Measurements from ENCODE around the gene GBA2.

GBA2 gene

GRCh38 chr9:35759795-35760194 lies 10.8 kb upstream of the GBA2 start:
- TF ChIP-seq CTBP1 (IDR thresholded peaks at IDR 0.05; ENCODE audit: borderline replicate concordance): no peak
- TF ChIP-seq SUZ12 (IDR thresholded peaks at IDR 0.05): no peak
- peak; percentile 51 for TF ChIP-seq PKNOX1 (IDR thresholded peaks at IDR 0.05)
- no peak for DNase-seq (ENCODE audit: extremely low spot score)
- CTCF ChIA-PET: no interaction called here
- POLR2A ChIA-PET: no interaction called here

- no peak for TF ChIP-seq LEF1 (IDR thresholded peaks at IDR 0.05; ENCODE audit: borderline replicate concordance)
- no peak for TF ChIP-seq TARDBP (IDR thresholded peaks at IDR 0.05)
- no peak for TF ChIP-seq ZNF384 (IDR thresholded peaks at IDR 0.05)
- no peak for TF ChIP-seq HDGF (IDR thresholded peaks at IDR 0.05; ENCODE audit: borderline replicate concordance)
- no peak for TF ChIP-seq FOXA1 (IDR thresholded peaks at IDR 0.05)
- TF ChIP-seq PKNOX1 (IDR thresholded peaks at IDR 0.05): no peak
- no peak for TF ChIP-seq ELF4 (IDR thresholded peaks at IDR 0.05)
- TF ChIP-seq SUZ12 (IDR thresholded peaks at IDR 0.05): no peak
- no peak for TF ChIP-seq FOXK2 (IDR thresholded peaks at IDR 0.05)
- no peak for TF ChIP-seq SP1 (IDR thresholded peaks at IDR 0.05)
- no peak for TF ChIP-seq CTBP1 (IDR thresholded peaks at IDR 0.05; ENCODE audit: borderline replicate concordance)
- TF ChIP-seq FOXM1 (IDR thresholded peaks at IDR 0.05; ENCODE audit: borderline replicate concordance): no peak
- no peak for TF ChIP-seq L3MBTL2 (conservative IDR thresholded peaks at IDR 0.05)
- no peak for TF ChIP-seq NFRKB (IDR thresholded peaks at IDR 0.05)
- TF ChIP-seq BHLHE40 (IDR thresholded peaks at IDR 0.05; ENCODE audit: borderline replicate concordance): no peak
- TF ChIP-seq ARNT (IDR thresholded peaks at IDR 0.05): no peak
- DNase-seq (ENCODE audit: extremely low spot score): no peak
- ChIA-PET CTCF (interaction anchor here (0.6 kb wide), 1 partner anchor 1962 kb away, joined by 3 read pairs; no protein-coding TSS in a partner anchor), POLR2A (no interaction called here)
Observed at GRCh38 chr9:35758475-35759050, 9.5 kb upstream of the GBA2 start.

- no peak for DNase-seq (ENCODE audit: extremely low spot score)
- CTCF ChIA-PET: no interaction called here
Observed at GRCh38 chr9:35757892-35758275, 8.9 kb upstream of the GBA2 start.

DNA sequence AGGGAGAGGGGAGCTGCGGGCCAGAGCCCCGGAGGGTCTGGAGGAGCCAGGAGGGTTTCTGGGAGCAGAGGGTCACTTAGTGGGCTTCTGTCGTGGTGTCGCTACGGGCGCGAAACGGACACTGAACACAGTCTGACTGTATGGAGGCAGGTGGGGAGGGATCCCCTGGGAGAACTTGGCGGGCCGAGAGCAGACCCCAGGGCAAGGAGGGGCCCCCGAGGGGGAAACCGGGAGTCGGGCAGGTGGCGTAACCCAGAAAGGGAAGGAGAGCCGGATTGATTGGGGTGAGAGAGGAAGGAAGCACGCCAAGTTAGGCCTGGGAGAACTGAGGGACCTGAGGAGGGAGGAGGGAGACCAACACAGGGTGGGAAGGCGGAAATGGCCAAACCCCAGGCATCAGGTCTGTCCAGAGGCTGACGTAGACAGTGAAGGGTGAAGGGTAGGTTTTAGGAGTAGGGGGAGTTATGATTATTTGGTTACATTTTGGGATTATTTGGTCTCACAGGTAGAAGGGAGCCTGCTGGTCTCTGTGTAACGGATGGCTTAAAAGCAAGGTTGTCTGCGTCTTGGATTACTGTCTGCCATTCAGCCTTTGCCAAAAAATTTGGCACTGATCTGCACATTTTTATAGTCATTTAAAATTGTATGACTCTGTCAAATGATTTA lies 8.3 kb upstream of the GBA2 start:
- DNase-seq (ENCODE audit: extremely low spot score): no peak
- ChIA-PET CTCF (interaction anchor here (0.7 to 1.4 kb wide), 2 partner anchors 18 to 61 kb away, joined by 3 to 5 read pairs; no protein-coding TSS in a partner anchor), POLR2A (interaction anchor here (1.1 to 1.4 kb wide), 2 partner anchors 11 to 15 kb away, joined by 3 read pairs; no protein-coding TSS in a partner anchor)
- TF ChIP-seq NFRKB (IDR thresholded peaks at IDR 0.05) (no peak), SP1 (IDR thresholded peaks at IDR 0.05) (no peak), HDGF (IDR thresholded peaks at IDR 0.05; ENCODE audit: borderline replicate concordance) (no peak), PKNOX1 (IDR thresholded peaks at IDR 0.05) (no peak)

More at GRCh38 chr9:35757892-35758275, 8.9 kb upstream of the GBA2 start:
- no peak for TF ChIP-seq SP1 (IDR thresholded peaks at IDR 0.05)
- TF ChIP-seq CTBP1 (IDR thresholded peaks at IDR 0.05; ENCODE audit: borderline replicate concordance): no peak
- TF ChIP-seq LEF1 (IDR thresholded peaks at IDR 0.05; ENCODE audit: borderline replicate concordance): no peak
- no peak for TF ChIP-seq ARNT (IDR thresholded peaks at IDR 0.05)
- TF ChIP-seq ZNF384 (IDR thresholded peaks at IDR 0.05): no peak
- TF ChIP-seq TARDBP (IDR thresholded peaks at IDR 0.05): no peak
- TF ChIP-seq SUZ12 (IDR thresholded peaks at IDR 0.05): no peak
- TF ChIP-seq PKNOX1 (IDR thresholded peaks at IDR 0.05): no peak
- POLR2A ChIA-PET: no interaction called here

DNA sequence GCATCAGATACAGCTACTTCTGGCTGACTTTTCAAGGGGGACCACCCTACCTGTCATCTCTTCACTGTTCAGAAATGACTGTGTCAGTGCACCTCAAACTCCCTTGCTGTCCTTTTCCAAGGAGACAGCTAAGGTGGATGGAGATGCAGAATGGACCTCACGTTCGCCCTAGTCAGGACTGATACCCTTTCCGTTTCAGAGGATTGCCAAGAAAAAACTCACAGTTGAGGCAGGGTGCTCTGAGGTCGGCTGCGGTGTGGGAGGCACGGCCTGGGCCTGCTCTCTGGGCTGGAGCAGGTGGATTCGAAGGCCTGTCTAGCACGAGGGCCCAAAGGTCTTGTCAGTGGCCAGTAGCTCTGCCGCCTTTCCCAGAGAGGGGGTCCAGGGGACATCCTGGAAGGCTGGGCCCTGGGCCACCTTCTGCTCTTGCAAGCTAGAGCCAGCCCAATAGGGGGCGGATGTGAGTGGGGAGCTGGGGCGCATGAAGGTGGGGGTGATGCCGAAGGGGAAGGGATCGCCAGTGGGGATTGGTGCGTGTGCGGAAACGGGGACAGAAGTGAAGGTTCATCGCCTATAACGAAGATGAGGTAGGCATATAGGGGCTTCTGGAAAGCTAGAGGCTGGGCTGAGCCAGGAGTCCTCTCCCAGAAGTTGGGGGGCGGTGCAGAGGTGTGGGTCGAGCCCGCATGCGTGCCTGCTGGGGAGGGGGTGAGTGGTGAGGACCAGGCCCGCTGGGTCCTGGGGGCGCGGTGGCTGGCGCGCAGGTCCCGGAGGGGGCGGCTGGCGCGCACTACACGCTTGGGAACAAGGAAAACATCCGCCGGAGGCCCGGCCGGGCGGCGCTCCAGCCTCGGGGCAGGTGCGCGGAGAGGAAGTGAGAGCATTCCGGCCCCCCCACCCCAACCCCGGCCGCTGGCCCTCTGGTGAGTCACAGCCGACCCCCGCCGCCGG lies 7.5 kb upstream of the GBA2 start:
- POLR2A ChIA-PET: interaction anchor here (1.0 to 1.4 kb wide), 3 partner anchors 12 to 24 kb away, joined by 3 to 4 read pairs (median 3); partner anchors contain the start of genes CREB3 and TLN1
- DNase-seq (ENCODE audit: extremely low spot score): no peak
- TF ChIP-seq FOXM1 (IDR thresholded peaks at IDR 0.05; ENCODE audit: borderline replicate concordance) (no peak), FOXK2 (IDR thresholded peaks at IDR 0.05) (no peak), LEF1 (IDR thresholded peaks at IDR 0.05; ENCODE audit: borderline replicate concordance) (no peak), HDGF (IDR thresholded peaks at IDR 0.05; ENCODE audit: borderline replicate concordance) (no peak), TARDBP (IDR thresholded peaks at IDR 0.05) (no peak), SUZ12 (IDR thresholded peaks at IDR 0.05) (no peak), L3MBTL2 (conservative IDR thresholded peaks at IDR 0.05) (no peak), SP1 (IDR thresholded peaks at IDR 0.05) (no peak), CTBP1 (IDR thresholded peaks at IDR 0.05; ENCODE audit: borderline replicate concordance) (no peak), BHLHE40 (IDR thresholded peaks at IDR 0.05; ENCODE audit: borderline replicate concordance) (no peak), ZNF384 (IDR thresholded peaks at IDR 0.05) (no peak), NFRKB (IDR thresholded peaks at IDR 0.05) (no peak), ARNT (IDR thresholded peaks at IDR 0.05) (no peak), PKNOX1 (IDR thresholded peaks at IDR 0.05) (no peak), ELF4 (IDR thresholded peaks at IDR 0.05) (no peak), FOXA1 (IDR thresholded peaks at IDR 0.05) (no peak)
- CTCF ChIA-PET: interaction anchor here (0.7 to 1.4 kb wide), 3 partner anchors 19 to 60 kb away, joined by 3 to 5 read pairs (median 4); partner anchors contain the start of genes CREB3 and TLN1
